ENCODE data around the gene FOXF1. TPM values are rescaled to one million over a fixed set of nuclear protein-coding genes. Genes with fewer than 3 reads are reported as not detected.

The FOXF1 gene
- total RNA-seq, 2 donors from 2014 or later: 4.1 TPM; not detected in 1

DNA sequence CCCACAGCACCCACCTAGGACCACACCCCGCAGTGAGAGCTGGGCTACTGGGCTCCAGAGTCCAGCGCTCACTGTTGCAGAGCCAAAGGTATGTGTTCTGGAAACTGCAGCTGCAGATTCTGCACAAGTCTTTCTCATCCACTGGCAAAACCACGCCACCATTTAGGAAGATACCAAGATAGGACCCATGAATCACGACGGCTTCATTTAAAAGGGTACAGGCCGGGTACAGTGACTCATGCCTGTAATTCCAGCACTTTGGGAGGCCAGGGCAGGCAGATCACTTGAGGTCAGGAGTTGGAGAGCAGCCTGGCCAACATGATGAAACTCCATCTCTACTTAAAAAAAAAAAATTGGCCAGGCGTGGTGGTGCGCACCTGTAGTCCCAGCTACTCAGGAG, 18.8 kb downstream of the FOXF1 start:
- Histone ChIP-seq H3K4me1 (ENCODE audit: control insufficient read depth in 1 of 2, low read depth in 2 of 2) (no peaks in the 10 kb centered on the region), H3K27me3 (replicated peaks; ENCODE audit: insufficient read depth) (no peaks in the 10 kb centered on the region), H3K9me3 (no peaks in the 10 kb centered on the region), H3K36me3 (peaks cover 10% of the 10 kb centered on the region), H3K27ac (no peak overlapping the region), H3K4me3 (no peak overlapping the region)
- no peak for ATAC-seq (ENCODE audit: insufficient number of reproducible peaks, low FRiP score, low read depth)
- no peak for DNase-seq (ENCODE audit: low spot score)
- TF ChIP-seq, protein P1, sequence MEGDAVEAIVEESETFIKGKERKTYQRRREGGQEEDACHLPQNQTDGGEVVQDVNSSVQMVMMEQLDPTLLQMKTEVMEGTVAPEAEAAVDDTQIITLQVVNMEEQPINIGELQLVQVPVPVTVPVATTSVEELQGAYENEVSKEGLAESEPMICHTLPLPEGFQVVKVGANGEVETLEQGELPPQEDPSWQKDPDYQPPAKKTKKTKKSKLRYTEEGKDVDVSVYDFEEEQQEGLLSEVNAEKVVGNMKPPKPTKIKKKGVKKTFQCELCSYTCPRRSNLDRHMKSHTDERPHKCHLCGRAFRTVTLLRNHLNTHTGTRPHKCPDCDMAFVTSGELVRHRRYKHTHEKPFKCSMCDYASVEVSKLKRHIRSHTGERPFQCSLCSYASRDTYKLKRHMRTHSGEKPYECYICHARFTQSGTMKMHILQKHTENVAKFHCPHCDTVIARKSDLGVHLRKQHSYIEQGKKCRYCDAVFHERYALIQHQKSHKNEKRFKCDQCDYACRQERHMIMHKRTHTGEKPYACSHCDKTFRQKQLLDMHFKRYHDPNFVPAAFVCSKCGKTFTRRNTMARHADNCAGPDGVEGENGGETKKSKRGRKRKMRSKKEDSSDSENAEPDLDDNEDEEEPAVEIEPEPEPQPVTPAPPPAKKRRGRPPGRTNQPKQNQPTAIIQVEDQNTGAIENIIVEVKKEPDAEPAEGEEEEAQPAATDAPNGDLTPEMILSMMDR (IDR thresholded peaks at IDR 0.05): no peak

DNA sequence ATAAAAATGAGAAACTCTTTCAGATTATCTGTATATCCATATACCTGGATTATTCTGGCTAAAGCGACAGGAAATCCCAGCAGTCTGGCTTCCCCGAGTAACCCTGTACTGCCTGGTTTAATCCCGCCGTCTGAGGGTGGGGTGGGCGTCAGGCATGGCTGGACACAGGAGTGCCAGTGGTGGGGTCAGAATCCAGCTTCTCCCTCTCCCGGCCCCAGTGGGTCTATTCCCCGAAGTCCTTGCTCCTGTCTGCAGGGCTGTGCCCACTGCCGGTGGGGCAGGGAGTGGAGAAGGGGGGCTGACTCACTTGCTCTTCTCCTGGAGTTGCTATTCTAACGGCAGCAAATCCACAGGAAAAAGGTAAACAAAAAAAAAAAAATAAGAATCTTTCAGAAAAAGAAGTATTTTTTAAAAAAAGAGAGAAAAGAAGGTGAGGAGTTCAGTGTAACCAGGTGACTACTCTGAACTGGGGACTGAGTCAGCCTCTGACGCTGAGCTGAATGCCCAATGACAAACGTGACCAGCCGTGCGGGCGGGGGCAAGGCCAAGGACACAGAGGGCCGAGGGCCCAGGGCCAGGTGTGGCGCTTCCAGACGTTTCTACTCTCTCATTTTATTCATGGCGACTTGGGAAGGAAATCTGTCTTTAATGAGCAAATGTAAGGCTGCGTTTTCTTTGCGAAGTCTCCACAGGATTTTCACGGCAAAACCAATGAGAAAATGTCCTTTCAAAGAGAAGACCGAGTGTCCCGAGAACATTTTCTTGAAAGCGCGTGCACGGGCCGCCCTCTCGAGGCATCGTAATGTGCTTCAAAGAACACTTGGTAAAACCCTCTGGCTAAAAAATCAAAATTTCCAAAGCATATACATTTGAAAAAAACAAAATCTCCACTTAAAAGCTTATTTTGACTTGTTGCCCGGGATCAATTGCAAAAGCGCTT, 20.2 kb downstream of the FOXF1 start:
- no peak overlapping the region for H3K27ac ChIP-seq

DNA sequence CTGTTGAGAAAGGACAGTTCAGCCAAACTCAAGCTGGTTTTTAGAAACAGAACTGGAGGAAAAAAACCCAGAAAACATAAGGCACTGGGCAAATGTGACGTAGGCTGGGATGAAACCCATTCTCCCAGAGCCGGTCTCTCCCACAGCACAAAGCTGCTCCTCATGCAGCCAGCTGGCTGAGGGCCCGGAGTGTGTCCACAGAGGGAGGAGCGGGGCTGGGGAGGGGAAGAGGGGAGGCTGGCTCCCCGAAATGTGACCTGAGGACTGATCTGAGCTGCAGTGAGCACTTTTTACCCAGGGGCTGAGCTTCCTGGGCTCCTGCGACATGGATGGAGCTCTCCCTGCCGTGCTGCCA, 20.8 kb downstream of the FOXF1 start:
- ATAC-seq (ENCODE audit: insufficient number of reproducible peaks, low FRiP score, low read depth) (no peak), DNase-seq (ENCODE audit: low spot score) (no peak)
- Histone ChIP-seq H3K27me3 (replicated peaks; ENCODE audit: insufficient read depth) (no peaks in the 10 kb centered on the region), H3K4me3 (no peak overlapping the region), H3K4me1 (ENCODE audit: control insufficient read depth in 1 of 2, low read depth in 2 of 2) (no peaks in the 10 kb centered on the region), H3K36me3 (peaks cover 14% of the 10 kb centered on the region), H3K27ac (no peak overlapping the region), H3K9me3 (no peaks in the 10 kb centered on the region)
- TF ChIP-seq, protein P1 (IDR thresholded peaks at IDR 0.05): no peak

More for the DNA sequence above, 20.2 kb downstream of the FOXF1 start:
- ATAC-seq (ENCODE audit: insufficient number of reproducible peaks, low FRiP score, low read depth): no peak
- Histone ChIP-seq H3K9me3 (no peaks in the 10 kb centered on the region), H3K36me3 (peaks cover 10% of the 10 kb centered on the region), H3K27me3 (replicated peaks; ENCODE audit: insufficient read depth) (no peaks in the 10 kb centered on the region), H3K4me3 (no peak overlapping the region), H3K4me1 (ENCODE audit: control insufficient read depth in 1 of 2, low read depth in 2 of 2) (no peaks in the 10 kb centered on the region)
- no peak for DNase-seq (ENCODE audit: low spot score)
- TF ChIP-seq, protein P1 (IDR thresholded peaks at IDR 0.05): no peak

DNA sequence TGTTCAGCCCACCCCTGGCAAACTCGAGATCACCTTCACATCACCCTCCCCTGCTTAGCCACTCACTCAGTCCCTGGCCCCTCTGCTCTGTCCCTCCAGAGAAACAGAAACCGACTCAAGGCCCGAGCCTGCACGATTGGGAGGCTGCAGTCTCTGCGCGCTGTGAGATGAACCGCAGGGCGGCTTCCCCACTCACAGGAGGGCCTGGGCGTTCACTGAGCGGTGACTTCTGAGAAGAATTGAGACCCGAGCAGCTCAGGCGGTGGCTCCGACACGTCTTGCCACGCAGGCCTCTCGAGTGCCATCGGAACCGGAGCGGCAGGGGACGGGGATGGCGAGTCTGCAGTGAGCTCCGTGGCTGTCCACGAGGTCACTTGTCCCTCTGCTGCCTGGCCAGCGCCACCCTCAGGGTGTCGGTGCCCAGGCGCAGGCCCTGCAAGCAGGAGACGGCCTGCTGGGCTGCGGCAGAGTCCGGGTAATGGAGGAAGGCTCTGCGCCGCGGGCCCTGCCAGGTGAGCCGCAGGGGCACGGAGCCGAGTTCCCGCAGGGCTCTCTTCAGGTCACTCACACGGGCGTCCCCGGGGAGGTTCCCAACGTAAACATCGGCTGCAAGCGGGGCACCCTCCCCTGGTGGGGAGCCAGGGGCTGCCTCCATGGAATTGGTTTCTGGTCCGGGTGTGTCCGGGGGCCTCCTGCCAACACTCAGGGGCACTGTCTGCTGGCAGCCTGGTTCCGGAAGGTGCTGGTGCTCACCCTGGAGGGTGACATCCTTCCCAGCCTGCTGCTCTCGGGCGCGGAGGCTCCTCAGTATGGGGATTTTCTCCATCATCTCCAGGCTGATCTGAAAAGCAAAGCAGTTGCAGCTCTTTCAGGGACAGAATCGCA, 21.6 kb downstream of the FOXF1 start:
- Histone ChIP-seq H3K9me3 (no peaks in the 10 kb centered on the region), H3K4me3 (no peak overlapping the region), H3K27ac (no peak overlapping the region), H3K36me3 (peaks cover 20% of the 10 kb centered on the region), H3K4me1 (ENCODE audit: control insufficient read depth in 1 of 2, low read depth in 2 of 2) (no peaks in the 10 kb centered on the region), H3K27me3 (replicated peaks; ENCODE audit: insufficient read depth) (no peaks in the 10 kb centered on the region)
- DNase-seq (ENCODE audit: low spot score) (no peak), ATAC-seq (ENCODE audit: insufficient number of reproducible peaks, low FRiP score, low read depth) (no peak)
- TF ChIP-seq, protein P1 (IDR thresholded peaks at IDR 0.05): no peak

GRCh38 chr16:86532526-86532815, 22.1 kb downstream of the FOXF1 start:
- no peaks in the 10 kb centered on the region for H3K9me3 ChIP-seq
- ATAC-seq (ENCODE audit: insufficient number of reproducible peaks, low FRiP score, low read depth) (no peak), DNase-seq (ENCODE audit: low spot score) (no peak)
- TF ChIP-seq, protein P1 (IDR thresholded peaks at IDR 0.05): no peak
- H3K36me3 ChIP-seq: peaks cover 23% of the 10 kb centered on the region
- H3K27ac ChIP-seq: no peak overlapping the region
- no peaks in the 10 kb centered on the region for H3K27me3 ChIP-seq (replicated peaks; ENCODE audit: insufficient read depth)
- no peaks in the 10 kb centered on the region for H3K4me1 ChIP-seq (ENCODE audit: control insufficient read depth in 1 of 2, low read depth in 2 of 2)
- no peak overlapping the region for H3K4me3 ChIP-seq

Data from thoracic aorta (tissue), 2 donors.